GM12878 (cell line): ENCODE measurements around the gene CNNM4.
A peak's percentile ranks its signal among the peaks of the same experiment; 100 is the strongest.

Experiments used
- ATF3 ChIP-seq: IDR thresholded peaks from 2 replicates; pipeline ENCODE4 v1.6.1; 2011; ENCODE audit warnings: low read depth, mild to moderate bottlenecking, low read length, moderate library complexity, borderline replicate concordance; ENCODE audit errors: extremely low read depth
- CTCF ChIP-seq, 3 experiments: IDR thresholded peaks in 2 of 3; conservative IDR thresholded peaks in 1 of 3; 2 replicates each; pipeline ENCODE4 v1.5.1; 2011; ENCODE audit warnings: low read depth in 3 of 3, low read length in 3 of 3, mild to moderate bottlenecking in 3 of 3, control low read depth in 2 of 3, moderate library complexity in 2 of 3, inconsistent platforms in 1 of 3, mixed read lengths in 1 of 3; ENCODE audit not compliant: control insufficient read depth in 2 of 3, insufficient read depth in 1 of 3; ENCODE audit errors: extremely low read depth in 1 of 3
- EP300 ChIP-seq, 2 experiments: fragments of 150-350 bp in 1 of 2; IDR thresholded peaks; 2 replicates each; pipeline ENCODE4 v1.6.1; 2011 to 2012; ENCODE audit warnings: low read depth in 2 of 2, low read length in 2 of 2, borderline replicate concordance in 1 of 2, improper control_type of control experiment in 1 of 2, inconsistent platforms in 1 of 2; ENCODE audit not compliant: control insufficient read depth in 1 of 2
- EZH2 ChIP-seq: IDR thresholded peaks from 2 replicates; pipeline ENCODE4 v1.6.1; 2012; ENCODE audit warnings: low read depth, mild to moderate bottlenecking, control low read depth, inconsistent platforms, low read length, borderline replicate concordance; ENCODE audit not compliant: control insufficient read depth
- POLR2A ChIP-seq: IDR thresholded peaks from 2 replicates; pipeline ENCODE4 v1.6.1; 2011; ENCODE audit warnings: low read depth, mild to moderate bottlenecking, low read length
- POLR2AphosphoS5 ChIP-seq: IDR thresholded peaks from 2 replicates; pipeline ENCODE4 v1.6.1; 2011; ENCODE audit warnings: mild to moderate bottlenecking, low read length, inconsistent platforms
- RAD21 ChIP-seq: IDR thresholded peaks from 2 replicates; pipeline ENCODE4 v1.6.1; 2011; ENCODE audit warnings: mild to moderate bottlenecking, low read depth, low read length, moderate library complexity; ENCODE audit not compliant: insufficient read depth
- SP1 ChIP-seq: IDR thresholded peaks from one replicate; pipeline ENCODE4 v1.6.1; 2011; ENCODE audit warnings: low read depth, low read length
- STAT3 ChIP-seq: IDR thresholded peaks from 2 replicates; pipeline ENCODE4 v1.6.1; 2011; ENCODE audit warnings: low read depth, low read length, improper control_type of control experiment
- TCF12 ChIP-seq: IDR thresholded peaks from 2 replicates; pipeline ENCODE4 v1.6.1; 2011; ENCODE audit warnings: low read depth, mild to moderate bottlenecking, low read length
- USF1 ChIP-seq: IDR thresholded peaks from 2 replicates; pipeline ENCODE4 v1.6.1; 2011; ENCODE audit warnings: borderline replicate concordance, low read depth, mild to moderate bottlenecking, moderate library complexity, mixed read lengths, low read length; ENCODE audit not compliant: insufficient read depth; ENCODE audit errors: extremely low read length

GRCh38 chr2:96859099-96859649, 98.5 kb downstream of the CNNM4 start:
- no peak for TF ChIP-seq STAT3
- no peak for TF ChIP-seq RAD21
- TF ChIP-seq ATF3: no peak
- no peak for TF ChIP-seq SP1
- peak; percentile 25; the same call in 1 of the 2 replicates for TF ChIP-seq POLR2A
- no peak for TF ChIP-seq EZH2
- TF ChIP-seq POLR2AphosphoS5: no peak; the same call in 1 of the 2 replicates
- TF ChIP-seq USF1: no peak
- no peak for TF ChIP-seq TCF12
- TF ChIP-seq EP300 (IDR thresholded peaks at IDR 0.05; ENCODE audit: borderline replicate concordance in 1 of 2, control insufficient read depth in 1 of 2, low read depth in 2 of 2, low read length in 2 of 2): no peak
- TF ChIP-seq CTCF (IDR thresholded peaks at IDR 0.05 in 2 of 3, conservative IDR thresholded peaks at IDR 0.05 in 1 of 3; ENCODE audit: control insufficient read depth in 2 of 3, extremely low read depth in 1 of 3, insufficient read depth in 1 of 3, low read depth in 3 of 3, low read length in 3 of 3): no peak
